Measurements from ENCODE around the gene MT1E. TPM values are rescaled to one million over a fixed set of nuclear protein-coding genes. Genes with fewer than 3 reads are reported as not detected.

The MT1E gene
- total RNA-seq, 1 experiment from 2014 or later, result not detected

- TF ChIP-seq EZH2 (IDR thresholded peaks at IDR 0.05; ENCODE audit: low read length, unreplicated experiment), result no peak
- no peak for TF ChIP-seq EZH2phosphoT487 (IDR thresholded peaks at IDR 0.05; ENCODE audit: borderline replicate concordance, low read length)
- TF ChIP-seq CTCF (conservative IDR thresholded peaks at IDR 0.05; ENCODE audit: low read depth, low read length), result no peak
- no peaks in the 10 kb centered on the region for H3K9me3 ChIP-seq (ENCODE audit: low read length)
- H4K20me1 ChIP-seq (ENCODE audit: low read length), result no peaks in the 10 kb centered on the region
- H3K79me2 ChIP-seq (ENCODE audit: low read length), result no peaks in the 10 kb centered on the region
- no peak within 1 kb of the TSS for H3K4me3 ChIP-seq (ENCODE audit: low read length)
- H3K9ac ChIP-seq (ENCODE audit: low read length), result no peak within 1 kb of the TSS
- POLR2A ChIA-PET (ENCODE audit: unreplicated experiment), result no interaction called here
- H3F3A ChIP-seq (ENCODE audit: low read length, unreplicated experiment), result no peaks in the 10 kb centered on the region
- H2AFZ ChIP-seq (ENCODE audit: low read length), result no peak within 1 kb of the TSS
- no peaks in the 10 kb centered on the region for H3K36me3 ChIP-seq (ENCODE audit: low read depth, low read length)
- ATAC-seq, result no peak
- H3K27ac ChIP-seq (ENCODE audit: low read length), result no peak within 1 kb of the TSS
- H3K9me2 ChIP-seq (replicated peaks; ENCODE audit: low read length), result no peaks in the 10 kb centered on the region
- no peaks in the 10 kb centered on the region for H3K27me3 ChIP-seq (ENCODE audit: low read length)
- CTCF ChIA-PET, result no interaction called here
- BruUV-seq (replicated peaks), result no TSS peak
- H3K4me2 ChIP-seq (ENCODE audit: low read length), result no peak within 1 kb of the TSS
- H3K4me1 ChIP-seq (ENCODE audit: insufficient read depth, low read length), result peaks cover 15% of the 10 kb centered on the region
- intact Hi-C loops (cut with micrococcal nuclease), result loop anchor here (10.0 kb wide), 1 partner anchor 47 kb away; the partner anchor contains the start of gene MT2A
- DNase-seq, result no peak
Observed at GRCh38 chr16:56651586-56651985, 26.0 kb downstream of the MT1E start, which contains the start of gene MT1B. Gene MT1B, plus strand, starts transcription at chr16:56651886. Its CDS starts 68 bp downstream, at chr16:56651954.

- intact Hi-C loops (cut with micrococcal nuclease), result loop anchor here (10.0 kb wide), 1 partner anchor 48 kb away; the partner anchor contains the start of gene MT2A
Observed at GRCh38 chr16:56652600-56652999, 27.0 kb downstream of the MT1E start.

More at GRCh38 chr16:56652600-56652999, 27.0 kb downstream of the MT1E start:
- Histone ChIP-seq H3F3A (ENCODE audit: low read length, unreplicated experiment) (no peaks in the 10 kb centered on the region), H3K79me2 (ENCODE audit: low read length) (no peaks in the 10 kb centered on the region), H3K4me1 (ENCODE audit: insufficient read depth, low read length) (peaks cover 18% of the 10 kb centered on the region), H3K27ac (ENCODE audit: low read length) (no peak overlapping the region), H3K9ac (ENCODE audit: low read length) (no peak overlapping the region), H3K4me2 (ENCODE audit: low read length) (no peak overlapping the region), H4K20me1 (ENCODE audit: low read length) (no peaks in the 10 kb centered on the region), H3K9me2 (replicated peaks; ENCODE audit: low read length) (no peaks in the 10 kb centered on the region), H3K27me3 (ENCODE audit: low read length) (no peaks in the 10 kb centered on the region), H3K36me3 (ENCODE audit: low read depth, low read length) (no peaks in the 10 kb centered on the region), H3K4me3 (ENCODE audit: low read length) (no peak overlapping the region), H3K9me3 (ENCODE audit: low read length) (no peaks in the 10 kb centered on the region), H2AFZ (ENCODE audit: low read length) (no peak overlapping the region)
- ATAC-seq (no peak), DNase-seq (no peak)
- no peak for TF ChIP-seq EZH2phosphoT487 (IDR thresholded peaks at IDR 0.05; ENCODE audit: borderline replicate concordance, low read length)
- no peak for TF ChIP-seq CTCF (conservative IDR thresholded peaks at IDR 0.05; ENCODE audit: low read depth, low read length)
- TF ChIP-seq EZH2 (IDR thresholded peaks at IDR 0.05; ENCODE audit: low read length, unreplicated experiment), result no peak
- POLR2A ChIA-PET (ENCODE audit: unreplicated experiment), result no interaction called here
- CTCF ChIA-PET, result no interaction called here
- BruUV-seq (replicated peaks), result no TSS peak

Data from PC-3 (cell line).